Right hindlimb (tissue), 1 donor: ENCODE data around the gene OR8B8.
"Not testable (repeated sequence)": the region's sequence is repeated elsewhere in the genome, so short reads cannot be mapped to it uniquely, and the experiment has no call there.

Experiments used
- DNase-seq: peaks from one replicate; pipeline ENCODE4 v3.0.0-alpha.2; 2018

OR8B8 gene

DNA sequence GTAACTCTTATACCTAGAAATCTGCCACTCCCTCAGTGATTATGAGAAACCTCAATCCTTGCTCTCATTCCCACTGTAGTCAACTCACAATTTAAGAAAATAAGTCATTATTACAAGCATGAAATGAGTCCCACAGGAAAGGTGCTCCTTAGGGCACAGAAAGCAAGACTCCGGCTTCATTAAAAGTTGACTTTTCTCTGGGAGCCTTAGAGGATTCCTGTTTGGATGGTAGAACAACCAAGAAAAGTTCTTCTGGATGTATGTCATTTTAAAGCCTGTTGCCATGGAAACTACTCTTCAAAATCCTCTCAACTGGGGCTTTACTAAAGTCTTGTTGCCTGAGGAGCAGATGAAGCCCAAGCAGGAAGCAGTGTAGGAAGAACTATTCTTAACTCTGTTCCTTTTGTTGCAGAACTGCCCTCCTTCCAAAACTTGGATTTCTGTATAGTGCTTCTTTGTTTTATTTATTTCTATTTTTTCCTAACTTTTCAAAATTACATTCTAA is at the start of gene OR8B8:
Gene OR8B8 (minus strand): TSS at position 51 of the 505 bp plus-strand sequence. CDS start 4,611 bp downstream, outside the sequence.
- DNase-seq: no peak

- DNase-seq: no peak
Measured at GRCh38 chr11:124493016-124493655, 47.6 kb upstream of the OR8B8 start.

GRCh38 chr11:124483422-124483821 is 37.9 kb upstream of the OR8B8 start:
- DNase-seq: no peak

DNA sequence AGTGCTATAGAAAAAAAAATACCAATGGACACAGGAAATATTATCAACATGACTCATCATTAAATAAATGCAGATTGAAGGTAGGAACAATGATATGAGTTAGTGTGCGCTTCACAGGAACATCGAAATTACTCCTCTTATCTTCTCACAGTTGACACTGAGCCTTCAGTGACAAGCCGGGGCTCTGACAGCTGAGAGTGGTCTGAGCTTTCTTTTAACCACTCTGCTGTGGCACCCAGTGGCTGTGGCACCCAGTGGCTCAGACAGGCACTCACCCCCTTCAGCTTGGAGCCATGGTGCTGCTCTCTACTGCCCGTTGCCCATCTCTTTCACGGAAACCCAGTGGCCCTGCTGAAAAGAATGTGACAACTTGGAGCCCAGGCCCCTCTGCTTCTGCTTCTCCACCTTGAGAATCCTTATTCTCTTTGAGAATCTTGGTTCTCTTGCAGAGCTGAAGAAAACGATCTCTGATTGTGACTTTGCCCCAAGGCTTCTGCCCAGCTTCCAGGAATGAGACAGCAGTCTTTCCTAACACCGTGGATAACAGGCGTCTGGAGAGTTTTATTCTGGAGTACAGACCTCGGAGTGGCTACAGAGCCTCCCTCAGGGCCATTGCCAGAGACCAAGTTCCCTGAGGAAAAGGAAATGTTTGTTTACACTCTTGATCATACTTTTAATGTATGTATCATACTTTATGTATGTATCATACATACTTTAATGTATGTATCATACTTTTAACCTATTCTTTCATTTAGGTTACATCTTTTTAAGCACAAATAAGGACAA is 37.1 kb upstream of the OR8B8 start:
- DNase-seq: no peak

DNA sequence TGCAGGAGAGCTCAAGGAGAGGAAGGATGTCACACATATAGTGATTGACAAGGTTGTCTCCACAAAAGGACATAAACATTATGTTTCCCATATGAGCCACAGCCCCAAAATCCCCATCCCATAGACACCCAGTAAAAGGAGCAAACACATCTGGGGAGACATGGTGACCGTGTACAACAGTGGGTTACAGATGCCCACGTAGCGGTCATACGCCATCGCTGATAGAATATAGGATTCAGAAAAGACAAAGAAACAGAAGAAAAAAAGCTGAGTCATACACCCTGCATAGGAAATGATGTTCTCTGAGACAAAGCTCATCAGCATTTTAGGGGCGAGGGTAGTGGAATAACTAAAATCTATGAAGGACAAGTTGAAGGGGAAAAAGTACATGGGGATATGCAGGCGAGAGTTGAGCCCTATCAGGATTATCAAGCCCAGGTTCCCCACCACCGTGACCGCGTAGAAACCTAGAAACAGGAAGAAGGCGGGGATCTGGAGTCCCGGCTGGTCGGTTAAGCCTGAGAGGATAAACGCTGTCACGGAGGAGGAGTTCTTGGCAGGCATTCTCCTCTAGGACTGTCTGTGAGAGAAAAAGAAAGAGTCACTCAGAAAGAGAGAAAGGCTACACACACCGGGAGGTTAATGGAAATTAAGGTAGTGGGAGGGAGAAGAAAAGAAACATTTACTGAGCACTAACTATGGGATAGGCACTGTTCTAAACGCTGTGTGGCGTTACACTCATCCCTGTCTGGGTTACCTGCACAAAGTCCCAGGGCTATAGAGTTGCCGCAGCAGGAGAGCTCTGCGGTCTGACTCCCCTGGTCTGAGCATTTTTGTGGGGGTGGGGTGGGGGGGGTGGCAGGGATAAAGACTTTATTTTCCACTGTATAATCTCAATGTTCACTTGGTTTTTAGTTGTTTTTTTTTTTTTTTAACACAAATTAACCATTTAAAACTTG is 36.1 kb upstream of the OR8B8 start:
- DNase-seq: peak; percentile 73

DNA sequence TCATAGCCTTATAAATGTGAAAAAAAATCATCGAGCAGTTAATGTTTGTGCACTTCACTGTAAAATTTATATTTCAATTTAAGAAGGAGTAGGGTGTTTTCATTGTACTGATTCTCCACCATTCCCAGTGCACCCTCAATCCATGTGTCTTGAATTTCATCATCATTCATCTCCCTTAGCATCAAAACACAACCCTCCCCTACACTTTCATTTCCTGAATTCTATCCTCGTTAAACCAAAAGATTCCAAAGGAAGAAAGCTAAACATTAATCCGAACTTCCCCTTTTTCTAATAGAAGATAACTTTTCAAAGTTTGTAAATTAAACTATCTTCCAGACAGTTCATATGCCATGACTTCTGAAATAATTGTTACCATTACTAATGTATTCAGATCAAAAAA is 34.1 kb upstream of the OR8B8 start:
- DNase-seq: no peak

GRCh38 chr11:124475265-124475664 is 29.8 kb upstream of the OR8B8 start:
- no peak for DNase-seq

DNA sequence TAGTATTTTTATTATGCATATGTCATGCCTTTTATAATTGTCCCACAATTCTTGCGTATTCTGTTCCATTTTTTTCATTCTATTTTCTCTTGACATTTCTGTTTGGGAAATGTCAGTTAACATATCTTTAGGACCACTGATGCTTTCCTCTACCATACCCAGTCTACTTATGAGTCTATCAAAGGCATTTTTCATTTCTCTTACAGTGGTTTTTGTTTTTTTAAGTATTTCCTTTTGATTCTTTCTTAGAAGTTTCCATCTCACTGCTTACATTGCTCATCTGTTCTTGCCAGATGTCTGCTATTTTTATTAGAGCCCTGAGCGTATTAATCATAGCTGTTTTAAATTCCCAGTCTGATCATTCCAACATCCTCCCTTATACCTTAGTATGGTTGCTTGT is 29.3 kb upstream of the OR8B8 start:
- DNase-seq: no peak

DNA sequence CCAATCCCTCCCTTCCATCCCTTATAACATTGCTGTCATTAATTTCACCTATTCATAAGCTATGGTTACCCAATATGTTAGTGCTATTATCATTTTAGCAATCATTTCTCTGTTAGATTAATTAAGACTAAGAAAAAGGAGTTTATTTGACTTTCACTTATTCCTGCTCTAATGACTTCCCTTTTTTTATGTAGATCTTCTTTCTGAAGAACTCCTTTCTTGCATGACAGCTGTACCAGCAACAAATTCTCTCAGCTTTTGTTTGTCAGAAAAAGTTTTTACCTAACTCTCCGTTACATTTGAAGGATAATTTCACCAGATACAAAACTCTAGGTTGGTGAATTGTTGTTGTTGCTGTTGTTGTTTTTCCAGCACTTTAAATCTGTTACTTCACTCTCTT is 28.6 kb upstream of the OR8B8 start:
- no peak for DNase-seq

DNA sequence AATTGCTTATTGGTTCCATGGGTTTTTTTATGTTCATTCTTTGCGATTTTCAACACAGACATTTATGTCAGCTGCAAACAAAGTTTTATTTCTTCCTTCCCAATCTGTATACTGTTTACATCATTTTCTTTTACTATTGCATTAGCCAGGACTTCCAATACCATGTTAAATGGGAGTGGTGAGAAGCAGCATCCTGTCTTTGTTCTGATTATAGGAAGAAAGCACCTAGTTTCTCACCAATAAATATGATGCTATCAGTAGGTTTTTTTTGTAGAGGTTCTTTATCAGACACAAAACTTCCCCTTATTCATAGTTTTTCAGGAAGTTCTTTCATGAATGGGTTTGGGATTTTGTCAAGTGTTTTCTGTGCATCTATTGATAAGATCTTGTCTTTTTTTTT is 28.0 kb upstream of the OR8B8 start:
- DNase-seq: no peak

DNA sequence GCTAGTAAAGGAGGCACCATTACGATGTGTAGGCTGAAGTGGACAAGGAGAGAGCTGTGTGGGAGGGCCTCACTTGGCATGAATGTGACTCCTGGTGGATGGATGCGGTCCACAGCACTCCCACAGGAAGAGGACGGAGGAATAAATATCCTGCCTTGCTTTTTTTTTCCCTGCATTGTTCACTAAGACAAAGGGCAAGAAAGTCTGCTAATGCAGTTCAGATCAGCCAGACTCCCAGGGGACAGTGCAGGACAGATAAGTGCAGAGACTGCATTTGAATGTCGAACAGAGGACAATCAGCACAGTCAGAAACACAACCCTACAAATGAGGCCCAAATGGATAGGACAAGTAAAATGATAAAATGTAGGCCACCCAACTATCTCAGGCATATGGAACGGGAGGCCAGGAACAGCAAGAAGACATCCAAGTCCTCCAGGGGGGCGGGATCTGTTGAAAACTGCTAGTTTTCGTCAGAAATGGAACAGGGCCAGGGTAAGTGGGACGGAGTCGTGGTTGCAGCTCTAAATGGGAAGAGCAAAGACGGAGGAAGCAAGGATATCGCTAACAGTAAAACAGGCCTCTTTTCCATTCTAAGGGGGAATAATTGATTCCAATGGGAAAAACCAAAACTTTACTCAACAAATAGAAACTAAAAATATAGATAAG is 25.2 kb upstream of the OR8B8 start:
- DNase-seq: peak; percentile 71

DNA sequence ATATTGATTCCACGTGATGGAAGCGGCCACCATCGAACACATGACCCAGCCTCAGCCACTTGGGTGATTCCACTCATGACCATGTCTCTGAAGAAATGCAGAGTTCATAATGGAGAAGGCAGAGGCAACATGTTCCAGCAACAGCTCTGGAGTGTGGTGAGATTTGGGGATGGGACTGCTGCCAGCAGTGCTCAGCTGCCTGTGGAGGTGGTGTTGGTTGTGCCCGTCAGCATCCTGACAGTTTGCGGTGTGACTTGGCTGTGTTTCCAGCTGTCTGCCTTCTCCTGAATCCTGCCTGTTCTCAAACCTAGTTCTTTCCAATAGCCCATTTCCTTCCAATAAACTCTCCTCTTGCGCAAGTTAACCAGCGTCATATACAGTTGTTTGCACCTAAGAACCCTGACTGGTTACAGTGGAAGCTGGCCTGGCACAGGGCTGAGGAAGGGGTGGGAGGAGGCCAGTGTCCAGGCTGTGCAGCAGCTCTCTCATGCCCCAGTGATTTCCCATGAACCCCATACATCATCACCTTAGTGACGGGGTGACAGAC is 22.0 kb upstream of the OR8B8 start:
- DNase-seq: peak; percentile 26

GRCh38 chr11:124465368-124465767 is 19.9 kb upstream of the OR8B8 start:
- no peak for DNase-seq

- no peak for DNase-seq
Measured at GRCh38 chr11:124463990-124464389, 18.5 kb upstream of the OR8B8 start.

- DNase-seq: peak; percentile 53
Measured at GRCh38 chr11:124463324-124463723, 17.8 kb upstream of the OR8B8 start.

DNA sequence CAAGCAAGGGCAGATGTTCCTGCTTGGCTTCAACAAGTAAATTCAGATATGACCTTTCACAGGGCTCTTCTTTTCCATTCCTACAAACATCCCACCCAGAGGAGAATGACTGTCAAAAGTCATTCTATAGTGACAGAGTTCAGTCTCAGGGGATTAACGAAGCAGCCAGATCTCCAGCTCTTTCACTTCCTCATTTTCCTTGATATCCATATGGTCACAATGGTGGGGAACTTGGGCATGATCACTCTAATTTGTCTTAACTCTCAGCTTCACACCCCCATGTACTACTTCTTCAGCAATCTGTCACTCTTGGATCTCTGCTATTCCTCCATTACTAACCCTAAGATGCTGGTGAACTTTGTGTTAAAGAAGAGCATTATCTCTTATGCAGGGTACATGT is 15.0 kb upstream of the OR8B8 start:
- no peak for DNase-seq

- not testable (repeated sequence) for DNase-seq
Measured at GRCh38 chr11:124459379-124459778, 13.9 kb upstream of the OR8B8 start.

DNA sequence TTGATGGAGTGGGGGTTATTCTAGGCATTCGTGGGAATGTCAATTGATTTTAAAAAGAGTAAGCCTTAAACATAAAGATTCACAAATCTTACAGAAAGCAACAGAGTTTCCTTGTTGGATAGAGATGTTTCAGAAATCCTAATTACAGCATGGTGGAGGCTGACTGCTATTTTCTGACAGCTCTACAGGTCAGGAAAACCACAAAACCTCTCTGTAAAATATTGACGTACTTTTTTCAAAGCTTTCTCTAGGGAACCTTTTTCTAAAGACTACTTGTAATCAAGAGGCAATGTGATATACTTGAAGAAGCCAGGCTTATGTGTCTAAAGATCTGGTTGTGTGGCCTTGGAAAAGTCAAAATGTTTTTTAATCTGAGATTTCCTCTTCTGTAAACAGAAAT is 9.1 kb upstream of the OR8B8 start:
- no peak for DNase-seq

- DNase-seq: no peak
Measured at GRCh38 chr11:124446916-124447315, 1.4 kb upstream of the OR8B8 start.

GRCh38 chr11:124442847-124443246 is 2.6 kb downstream of the OR8B8 start:
- DNase-seq: no peak

GRCh38 chr11:124442442-124442841 is 3.1 kb downstream of the OR8B8 start:
- no peak for DNase-seq

- no peak for DNase-seq
Measured at GRCh38 chr11:124441519-124441918, 4.0 kb downstream of the OR8B8 start.
